GM12878 (cell line): ENCODE results near the gene RASAL1. TPM values are rescaled to one million over a fixed set of nuclear protein-coding genes. Genes with fewer than 3 reads are reported as not detected.

ENCODE experiments used
- ATAC-seq: fragments of 200-7000 bp; cut with Tn5 transposase; 3 replicates; pipeline ENCODE4 v1.9.1; 2020; ENCODE audit warnings: mild to moderate bottlenecking, moderate library complexity
- BruUV-seq: library from RNA; stranded (reverse); fragments of 400-500 nt; replicated peaks from 2 replicates; lab custom pipeline; 2021; lab: Mats Ljungman, UMichigan
- CTCF ChIA-PET: fragments of 300-600 bp; sonication (Branson Sonifier 250); formaldehyde crosslinking; extraction: SDS; loops from one replicate; lab custom pipeline; 2021; ENCODE audit warnings: inconsistent platforms; lab: Yijun Ruan, JAX
- POLR2A ChIA-PET: fragments of 350-600 bp; formaldehyde crosslinking; extraction: SDS; loops from one replicate; lab custom pipeline; 2021; ENCODE audit warnings: inconsistent platforms; lab: Charles Lee
- RAD21 ChIA-PET: fragments of 300-600 bp; sonication (Branson Sonifier 250); formaldehyde crosslinking; loops from one replicate; lab custom pipeline; 2023; ENCODE audit warnings: antibody characterized with exemption; ENCODE audit not compliant: unreplicated experiment; lab: Charles Lee
- SMC1A ChIA-PET: fragments of 300-600 bp; sonication (Branson Sonifier 250); formaldehyde crosslinking; loops from one replicate; lab custom pipeline; 2023; ENCODE audit not compliant: unreplicated experiment, uncharacterized antibody; lab: Charles Lee
- DNase-seq: peaks from one replicate; pipeline ENCODE4 v3.0.0-alpha.2; 2011; ENCODE audit warnings: low read depth, low spot score
- FAIRE-seq: peaks from 3 replicates; lab custom pipeline; 2011; peaks lifted over from hg19 to GRCh38; lab: Jason Lieb, UNC
- H2AFZ ChIP-seq: 2 replicates; pipeline ENCODE4 v1.6.0; 2011; ENCODE audit warnings: low read depth, low read length, control low read depth; ENCODE audit not compliant: control insufficient read depth
- H3K27ac ChIP-seq: 2 replicates; pipeline ENCODE4 v1.5.1; 2011; ENCODE audit warnings: control low read depth; ENCODE audit not compliant: control insufficient read depth, insufficient read depth
- H3K27me3 ChIP-seq, 2 experiments: replicated peaks in 1 of 2; 2 replicates each; pipeline versions ENCODE4 v1.6.0 to v1.6.1; 2011; ENCODE audit warnings: low read length in 1 of 2; ENCODE audit not compliant: control insufficient read depth in 2 of 2, insufficient read depth in 2 of 2
- H3K36me3 ChIP-seq, 2 experiments: 2 replicates each; pipeline ENCODE4 v1.5.1; 2011; ENCODE audit warnings: low read length in 1 of 2; ENCODE audit not compliant: control insufficient read depth in 2 of 2, insufficient read depth in 2 of 2
- H3K4me1 ChIP-seq: 2 replicates; pipeline ENCODE4 v1.6.1; 2011; ENCODE audit warnings: mild to moderate bottlenecking, low read length, moderate library complexity, mixed read lengths; ENCODE audit not compliant: control insufficient read depth, insufficient read depth
- H3K4me2 ChIP-seq: 2 replicates; pipeline ENCODE4 v1.6.0; 2011; ENCODE audit warnings: control low read depth; ENCODE audit not compliant: control insufficient read depth, insufficient read depth
- H3K4me3 ChIP-seq: fragments of 200-600 bp; sonication (generic); 2 replicates; pipeline ENCODE4 v1.5.1; 2016
- H3K79me2 ChIP-seq: 2 replicates; pipeline ENCODE4 v1.6.0; 2011; ENCODE audit warnings: low read length; ENCODE audit not compliant: control insufficient read depth, insufficient read depth
- H3K9ac ChIP-seq: 2 replicates; pipeline ENCODE4 v1.8.0; 2011; ENCODE audit warnings: low read length, control low read depth, mixed read lengths; ENCODE audit not compliant: control insufficient read depth, insufficient read depth
- H3K9me3 ChIP-seq: replicated peaks from 3 replicates; pipeline ENCODE4 v1.5.1; 2011; ENCODE audit warnings: mild to moderate bottlenecking, low read length; ENCODE audit not compliant: control insufficient read depth, insufficient read depth
- H4K20me1 ChIP-seq: 2 replicates; pipeline ENCODE4 v1.6.0; 2011; ENCODE audit not compliant: control insufficient read depth, insufficient read depth
- BRCA1 ChIP-seq: IDR thresholded peaks from 2 replicates; pipeline ENCODE4 v1.6.1; 2011; ENCODE audit warnings: low read depth, low read length, improper control_type of control experiment
- CHD2 ChIP-seq: IDR thresholded peaks from 2 replicates; pipeline ENCODE4 v1.6.1; 2011; ENCODE audit warnings: low read depth, low read length, improper control_type of control experiment, borderline replicate concordance
- CREB1 ChIP-seq: IDR thresholded peaks from 2 replicates; pipeline ENCODE4 v1.6.1; 2012; ENCODE audit warnings: low read depth, mild to moderate bottlenecking, inconsistent platforms
- DPF2 ChIP-seq: fragments of 450-650 bp; IDR thresholded peaks from 2 replicates; pipeline ENCODE4 v1.6.1; 2017; ENCODE audit warnings: mild to moderate bottlenecking
- EED ChIP-seq: sonication (generic); IDR thresholded peaks from 2 replicates; pipeline ENCODE4 v1.6.1; 2016; ENCODE audit warnings: antibody characterized with exemption, low read depth
- EP300 ChIP-seq, 2 experiments: fragments of 150-350 bp in 1 of 2; IDR thresholded peaks; 2 replicates each; pipeline ENCODE4 v1.6.1; 2011 to 2012; ENCODE audit warnings: low read depth in 2 of 2, low read length in 2 of 2, borderline replicate concordance in 1 of 2, improper control_type of control experiment in 1 of 2, inconsistent platforms in 1 of 2; ENCODE audit not compliant: control insufficient read depth in 1 of 2
- GABPA ChIP-seq: IDR thresholded peaks from 2 replicates; pipeline ENCODE4 v1.6.1; 2014; ENCODE audit warnings: antibody characterized with exemption, low read depth, mild to moderate bottlenecking, inconsistent platforms
- GATAD2B ChIP-seq: fragments of 450-650 bp; conservative IDR thresholded peaks from 2 replicates; pipeline ENCODE4 v1.6.1; 2017; ENCODE audit warnings: low read depth, mild to moderate bottlenecking, moderate library complexity
- HCFC1 ChIP-seq: fragments of 150-350 bp; IDR thresholded peaks from 2 replicates; pipeline ENCODE4 v1.6.1; 2014; ENCODE audit warnings: low read length
- HSF1 ChIP-seq: fragments of 150-350 bp; IDR thresholded peaks from 2 replicates; pipeline ENCODE4 v1.6.1; 2014; ENCODE audit warnings: mild to moderate bottlenecking, low read depth, low read length
- IKZF2 ChIP-seq, 2 experiments: fragments of 450-650 bp; IDR thresholded peaks; 2 replicates each; pipeline ENCODE4 v1.6.1; 2017; ENCODE audit warnings: mild to moderate bottlenecking in 2 of 2, moderate library complexity in 2 of 2
- IRF3 ChIP-seq: fragments of 450-650 bp; IDR thresholded peaks from 2 replicates; pipeline ENCODE4 v1.6.1; 2014; ENCODE audit warnings: mild to moderate bottlenecking
- MAX ChIP-seq: IDR thresholded peaks from 2 replicates; pipeline ENCODE4 v1.6.1; 2012; ENCODE audit warnings: low read depth, low read length, improper control_type of control experiment
- NFIC ChIP-seq: IDR thresholded peaks from 2 replicates; pipeline ENCODE4 v1.6.1; 2012; ENCODE audit warnings: low read depth, mild to moderate bottlenecking, inconsistent platforms, low read length, moderate library complexity
- RELA ChIP-seq: fragments of 450-650 bp; IDR thresholded peaks from 2 replicates; pipeline ENCODE4 v1.8.0; 2014; ENCODE audit warnings: borderline replicate concordance; ENCODE audit not compliant: partially characterized antibody
- RUNX3 ChIP-seq: IDR thresholded peaks from 2 replicates; pipeline ENCODE4 v1.6.1; 2012; ENCODE audit warnings: low read length, inconsistent platforms
- STAT3 ChIP-seq: IDR thresholded peaks from 2 replicates; pipeline ENCODE4 v1.6.1; 2011; ENCODE audit warnings: low read depth, low read length, improper control_type of control experiment
- USF1 ChIP-seq: IDR thresholded peaks from 2 replicates; pipeline ENCODE4 v1.6.1; 2011; ENCODE audit warnings: borderline replicate concordance, low read depth, mild to moderate bottlenecking, moderate library complexity, mixed read lengths, low read length; ENCODE audit not compliant: insufficient read depth; ENCODE audit errors: extremely low read length
- ZNF217 ChIP-seq: fragments of 450-650 bp; IDR thresholded peaks from 2 replicates; pipeline ENCODE4 v1.6.1; 2017; ENCODE audit warnings: antibody characterized with exemption, mild to moderate bottlenecking
- ZNF24 ChIP-seq: fragments of 450-650 bp; IDR thresholded peaks from 2 replicates; pipeline ENCODE4 v1.6.1; 2017; ENCODE audit warnings: antibody characterized with exemption, mild to moderate bottlenecking
- WGBS: methylation state at CpG from one replicate; pipeline ENCODE4 v1.1.6; 2016; ENCODE audit warnings: low lambda C conversion rate; ENCODE audit not compliant: insufficient replicate concordance, insufficient coverage; ENCODE audit errors: missing lambda C conversion rate; 5-methylcytosine and 5-hydroxymethylcytosine counted together
- in situ Hi-C: fragments of 300-500 bp; cut with MboI; formaldehyde crosslinking; loops from 9 replicates; pipeline ENCODE4 v1.14.3; 2018; ENCODE audit warnings: mixed read lengths
- intact Hi-C: fragments of 100-400 bp; cut with micrococcal nuclease; formaldehyde crosslinking; loops from one replicate; pipeline ENCODE4 v1.14.2; 2022; ENCODE audit not compliant: unreplicated experiment
- polyA plus RNA-seq, 11 experiments: library from polyadenylated mRNA; depleted of rRNA in 4 of 11; unstranded in 6 of 11; stranded (reverse) in 5 of 11; fragments of >200 nt; fragmentation: Nextera tagmentation in 4 of 11; fragmentation: Illumina TruSeq in 1 of 11; extraction: Ambion mirVana in 4 of 11; extraction: Trizol in 1 of 11; gene quantifications; 1 replicate in 1 of 11; 2 replicates in 10 of 11; pipeline versions ENCODE4 v1.2.1 to v1.2.3, GENCODE V29; 2011 to 2016; ENCODE audit warnings: inconsistent platforms in 2 of 11, missing spikeins in 2 of 11, low read depth in 1 of 11
- total RNA-seq, 4 experiments: library from RNA; depleted of rRNA in 3 of 4; stranded (reverse); fragments of >200 nt in 3 of 4; fragmentation: Illumina TruSeq in 1 of 4; extraction: Trizol in 1 of 4; gene quantifications; 2 replicates each; pipeline versions ENCODE4 v1.2.1 to v1.2.3, GENCODE V29; 2013 to 2021

Gene RASAL1
- total and polyA plus RNA-seq, 10 of the 15 experiments (the other 5 are each of a cell fraction or from before 2014, with no cell fraction given), result 0.12 to 1.0 (median 0.52) TPM; not detected in 6

- no peak for DNase-seq
- peaks cover 2% of the 10 kb centered on the region; the same call in 1 of the 2 replicates for H3K79me2 ChIP-seq
- H3K9me3 ChIP-seq, result no peaks in the 10 kb centered on the region
- FAIRE-seq, result peak; percentile 72
- BruUV-seq, result TSS peak; percentile 10
- H3K4me2 ChIP-seq, result peak overlapping the region; percentile 79
- ChIA-PET CTCF (interaction anchor here (1.0 to 4.9 kb wide), 10 partner anchors 9 to 167 kb away, joined by 3 to 40 read pairs (median 6); no protein-coding TSS in a partner anchor), RAD21 (interaction anchor here (0.9 to 7.1 kb wide), 9 partner anchors 8 to 104 kb away, joined by 3 to 84 read pairs (median 4); no protein-coding TSS in a partner anchor), SMC1A (interaction anchor here (0.8 to 7.3 kb wide), 14 partner anchors 8 to 163 kb away, joined by 3 to 83 read pairs (median 4); partner anchors contain the start of gene OAS1), POLR2A (interaction anchor here (1.0 to 5.6 kb wide), 8 partner anchors 8 to 22 kb away, joined by 4 to 41 read pairs (median 6); no protein-coding TSS in a partner anchor)
- peaks cover 56% of the 10 kb centered on the region for H3K4me1 ChIP-seq
- ATAC-seq, result peak; percentile 77
- H3K27ac ChIP-seq, result peak overlapping the region; percentile 54
- intact Hi-C loops, result no loop called here
- H3K27me3 ChIP-seq, result no peaks in the 10 kb centered on the region
- peak overlapping the region; percentile 51 for H3K9ac ChIP-seq
- WGBS, result 21% methylated on average over 15 of the region's 15 CpGs
- in situ Hi-C loops, result no loop called here
- H3K4me3 ChIP-seq, result no peak overlapping the region
- H3K36me3 ChIP-seq, result no peaks in the 10 kb centered on the region; a peak in 2 of 4 replicates
- H2AFZ ChIP-seq, result peak overlapping the region; percentile 46
- H4K20me1 ChIP-seq, result no peaks in the 10 kb centered on the region
- TF ChIP-seq NFIC (peak; percentile 59; the same call in 1 of the 2 replicates), MAX (peak; percentile 78; the same call in 1 of the 2 replicates), DPF2 (peak; percentile 68), GATAD2B (peak; percentile 44), CHD2 (peak; percentile 84), RUNX3 (peak; percentile 80), IRF3 (no peak), EED (peak; percentile 64; the same call in 1 of the 2 replicates), IKZF2 (IDR thresholded peaks at IDR 0.05) (peak; percentile 87), STAT3 (0 out of 2 replicates have a peak, but pooled peaks have one; percentile 76), ZNF24 (peak; percentile 40; the same call in 1 of the 2 replicates), CREB1 (peak; percentile 57; the same call in 1 of the 2 replicates), RELA (peak; percentile 25), GABPA (no peak), BRCA1 (peak; percentile 30; the same call in 1 of the 2 replicates), ZNF217 (peak; percentile 89), HCFC1 (no peak), EP300 (IDR thresholded peaks at IDR 0.05; ENCODE audit: borderline replicate concordance in 1 of 2, control insufficient read depth in 1 of 2, low read depth in 2 of 2, low read length in 2 of 2) (peak; percentile 44 to 83; a peak in 2 of 4 replicates), USF1 (peak; percentile 80), HSF1 (no peak)
Observed at GRCh38 chr12:113070117-113070906, 65.2 kb downstream of the RASAL1 start.
